OCI-LY7 (cell line): Measurements from ENCODE around the gene PLXDC2.

Experiments
- EZH2phosphoT487 ChIP-seq: fragments of 200-600 bp; sonication (generic); IDR thresholded peaks from 2 replicates; pipeline ENCODE4 v1.6.1; 2018; ENCODE audit warnings: low read depth, borderline replicate concordance, mild to moderate bottlenecking, mixed run types, antibody characterized with exemption, low read length, moderate library complexity, mixed read lengths
- TF ChIP-seq, protein P1 (sequence below): fragments of 200-600 bp; sonication (generic); conservative IDR thresholded peaks from 2 replicates; pipeline ENCODE4 v1.5.1; 2014; ENCODE audit warnings: mild to moderate bottlenecking, antibody characterized with exemption, low read length, moderate library complexity, mixed read lengths

DNA sequence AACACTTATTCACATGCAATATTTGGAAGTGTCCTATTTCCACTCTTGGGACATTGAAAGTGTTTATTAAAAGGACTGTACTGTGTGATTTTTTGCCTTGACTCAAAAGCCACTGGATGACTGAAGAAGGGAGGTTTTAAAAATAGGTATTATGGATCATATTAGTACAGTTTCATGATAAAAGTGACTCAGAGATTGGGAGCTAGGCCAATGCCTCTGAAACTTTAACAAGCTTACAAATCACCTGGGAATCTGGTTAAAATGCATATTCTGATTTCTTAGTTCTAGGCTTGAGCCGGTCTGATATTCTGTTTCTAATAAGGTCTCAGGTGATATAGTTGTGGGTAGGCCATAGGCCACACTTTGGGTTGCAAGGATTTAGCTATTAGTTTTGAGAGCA lies 191.2 kb downstream of the PLXDC2 start:
- TF ChIP-seq, protein P1, sequence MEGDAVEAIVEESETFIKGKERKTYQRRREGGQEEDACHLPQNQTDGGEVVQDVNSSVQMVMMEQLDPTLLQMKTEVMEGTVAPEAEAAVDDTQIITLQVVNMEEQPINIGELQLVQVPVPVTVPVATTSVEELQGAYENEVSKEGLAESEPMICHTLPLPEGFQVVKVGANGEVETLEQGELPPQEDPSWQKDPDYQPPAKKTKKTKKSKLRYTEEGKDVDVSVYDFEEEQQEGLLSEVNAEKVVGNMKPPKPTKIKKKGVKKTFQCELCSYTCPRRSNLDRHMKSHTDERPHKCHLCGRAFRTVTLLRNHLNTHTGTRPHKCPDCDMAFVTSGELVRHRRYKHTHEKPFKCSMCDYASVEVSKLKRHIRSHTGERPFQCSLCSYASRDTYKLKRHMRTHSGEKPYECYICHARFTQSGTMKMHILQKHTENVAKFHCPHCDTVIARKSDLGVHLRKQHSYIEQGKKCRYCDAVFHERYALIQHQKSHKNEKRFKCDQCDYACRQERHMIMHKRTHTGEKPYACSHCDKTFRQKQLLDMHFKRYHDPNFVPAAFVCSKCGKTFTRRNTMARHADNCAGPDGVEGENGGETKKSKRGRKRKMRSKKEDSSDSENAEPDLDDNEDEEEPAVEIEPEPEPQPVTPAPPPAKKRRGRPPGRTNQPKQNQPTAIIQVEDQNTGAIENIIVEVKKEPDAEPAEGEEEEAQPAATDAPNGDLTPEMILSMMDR: no peak
- no peak for TF ChIP-seq EZH2phosphoT487
